OCI-LY3 (cell line): ENCODE results near the gene LRRC23.
A peak's percentile ranks its signal among the peaks of the same experiment; 100 is the strongest.

Source experiments
- H2AFZ ChIP-seq: fragments of 200-600, 300-600 bp; shearing (Covaris generic); 2 replicates; pipeline ENCODE4 v1.6.0; 2014; ENCODE audit warnings: antibody characterized with exemption, low read depth, low read length
- H3K27ac ChIP-seq: fragments of 200-600, 300-600 bp; sonication (generic); 2 replicates; pipeline ENCODE4 v1.5.1; 2014; ENCODE audit warnings: mild to moderate bottlenecking, low read length, moderate library complexity, mixed read lengths
- H3K27me3 ChIP-seq: fragments of 200-600, 300-600 bp; sonication (generic); 2 replicates; pipeline ENCODE4 v1.6.1; 2014; ENCODE audit warnings: low read depth, low read length, mixed read lengths
- H3K36me3 ChIP-seq: fragments of 200-600, 300-600 bp; sonication (generic); replicated peaks from 2 replicates; pipeline ENCODE3; 2014; ENCODE audit warnings: low read depth, low read length, mixed read lengths
- H3K4me1 ChIP-seq: fragments of 300-600, 200-600 bp; sonication (generic); 2 replicates; pipeline ENCODE4 v1.6.1; 2014; ENCODE audit warnings: low read length, mixed read lengths
- H3K4me2 ChIP-seq: fragments of 200-600, 300-600 bp; sonication (generic); 2 replicates; pipeline ENCODE4 v1.6.1; 2014; ENCODE audit warnings: low read length, mixed read lengths
- H3K4me3 ChIP-seq: fragments of 300-600, 200-600 bp; sonication (generic); 2 replicates; pipeline ENCODE4 v1.5.1; 2014; ENCODE audit warnings: antibody characterized with exemption, mild to moderate bottlenecking, low read length, moderate library complexity
- H3K79me2 ChIP-seq: fragments of 300-600, 200-600 bp; shearing (Covaris generic); 2 replicates; pipeline ENCODE4 v1.6.1; 2014; ENCODE audit warnings: mild to moderate bottlenecking, low read length, mixed read lengths
- H3K9ac ChIP-seq: fragments of 300-600, 200-600 bp; shearing (Covaris generic); 2 replicates; pipeline ENCODE4 v1.6.0; 2014; ENCODE audit warnings: mild to moderate bottlenecking, low read length, moderate library complexity
- H3K9me3 ChIP-seq: fragments of 200-600, 300-600 bp; shearing (Covaris generic); 2 replicates; pipeline ENCODE4 v1.6.1; 2014; ENCODE audit warnings: low read length, mixed read lengths; ENCODE audit not compliant: insufficient read depth
- H4K20me1 ChIP-seq: fragments of 200-600, 300-600 bp; sonication (generic); 2 replicates; pipeline ENCODE4 v1.6.1; 2016; ENCODE audit warnings: low read length, mixed read lengths; ENCODE audit not compliant: insufficient read depth
- CTCF ChIP-seq: fragments of 200-600, 300-600 bp; sonication (generic); IDR thresholded peaks from 2 replicates; pipeline ENCODE4 v1.5.1; 2014; ENCODE audit warnings: antibody characterized with exemption, low read length, low read depth
- EZH2phosphoT487 ChIP-seq: fragments of 200-600 bp; shearing (Covaris generic); IDR thresholded peaks from 2 replicates; pipeline ENCODE4 v1.6.1; 2018; ENCODE audit warnings: antibody characterized with exemption, mixed run types, low read depth

Gene LRRC23

DNA sequence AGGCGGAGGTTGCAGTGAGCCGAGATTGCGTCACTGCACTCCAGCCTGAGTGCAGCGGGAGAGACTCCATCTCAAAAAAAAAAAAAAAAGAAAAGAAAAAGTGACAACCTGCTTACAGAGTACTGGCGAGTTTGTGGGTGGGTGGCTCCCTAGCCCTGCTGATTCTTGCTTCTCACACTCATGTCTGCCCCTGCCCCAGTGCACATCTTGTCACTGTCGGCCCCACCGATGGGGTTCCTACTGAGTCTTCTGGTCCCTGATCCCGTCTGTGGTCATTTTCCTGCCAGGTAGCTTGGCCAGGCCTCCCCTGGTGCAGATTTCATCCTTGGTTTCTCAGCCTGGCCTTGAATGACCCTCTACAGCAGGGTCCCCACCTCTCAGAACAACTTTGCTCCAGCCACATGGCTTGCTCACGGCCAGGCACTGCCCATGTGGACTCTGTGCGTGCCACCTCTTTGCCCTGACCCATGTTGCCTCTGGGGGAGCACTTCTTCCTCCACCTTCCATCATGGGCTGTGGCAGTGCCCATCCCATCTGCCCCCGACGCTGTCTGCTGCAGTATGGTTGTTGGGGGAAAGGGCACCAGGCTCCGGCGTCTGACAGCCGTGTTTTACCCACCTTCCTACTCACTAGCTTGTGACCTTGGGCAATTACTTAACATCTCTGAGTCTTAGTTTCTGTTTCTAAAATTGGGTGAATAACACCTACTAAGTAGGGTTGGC lies 44.4 kb downstream of the LRRC23 start:
- Histone ChIP-seq H3K9me3 (no peaks in the 10 kb centered on the region), H3K4me3 (no peak overlapping the region), H3K9ac (no peak overlapping the region), H3K79me2 (peaks cover 14% of the 10 kb centered on the region), H3K4me1 (peaks cover 63% of the 10 kb centered on the region), H2AFZ (no peak overlapping the region), H3K27ac (no peak overlapping the region), H3K27me3 (no peaks in the 10 kb centered on the region), H3K36me3 (no peaks in the 10 kb centered on the region), H4K20me1 (peaks cover under 1% of the 10 kb centered on the region; the same call in 1 of the 2 replicates), H3K4me2 (0 out of 2 replicates have a peak overlapping the region, but pooled peaks have one; percentile 19)
- TF ChIP-seq CTCF, result no peak; the same call in 1 of the 2 replicates
- no peak for TF ChIP-seq EZH2phosphoT487

DNA sequence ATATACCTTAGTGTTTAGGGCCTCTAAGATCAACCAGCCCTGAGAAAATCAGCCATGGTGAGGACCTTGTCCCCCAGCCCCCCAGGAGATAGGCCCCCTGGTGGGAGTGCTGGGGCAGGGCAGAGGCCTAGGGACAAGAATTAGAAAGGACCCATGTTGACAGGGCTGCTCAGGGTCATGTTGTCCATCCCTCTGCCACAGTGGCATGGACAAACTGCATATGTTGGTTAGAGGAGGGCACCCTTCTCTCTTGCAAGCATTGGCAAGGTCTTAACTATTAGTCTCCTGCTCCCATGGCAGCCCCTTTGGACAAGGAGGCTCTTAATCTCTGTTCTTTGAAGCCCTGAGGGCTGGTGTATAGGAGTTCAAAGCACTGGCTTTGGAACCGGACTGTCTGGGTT lies 45.8 kb downstream of the LRRC23 start:
- peak overlapping the region; percentile 94 for H3K4me2 ChIP-seq
- no peaks in the 10 kb centered on the region for H3K27me3 ChIP-seq
- peaks cover 60% of the 10 kb centered on the region for H3K4me1 ChIP-seq
- peaks cover 4% of the 10 kb centered on the region; the same call in 1 of the 2 replicates for H4K20me1 ChIP-seq
- H3K27ac ChIP-seq, result peak overlapping the region; percentile 59
- peak overlapping the region; percentile 87 for H3K9ac ChIP-seq
- H3K9me3 ChIP-seq, result no peaks in the 10 kb centered on the region
- H3K36me3 ChIP-seq, result peaks cover 3% of the 10 kb centered on the region
- H2AFZ ChIP-seq, result peak overlapping the region; percentile 48; the same call in 1 of the 2 replicates
- TF ChIP-seq CTCF, result peak; percentile 44
- no peak for TF ChIP-seq EZH2phosphoT487
- H3K4me3 ChIP-seq, result peak overlapping the region; percentile 84
- peaks cover 14% of the 10 kb centered on the region for H3K79me2 ChIP-seq

GRCh38 chr12:6950811-6951540 lies 46.4 kb downstream of the LRRC23 start, which contains the start of gene PTPN6:
Gene PTPN6, plus strand, starts transcription at chr12:6951356. Its CDS starts 157 bp downstream, at chr12:6951513.
- Histone ChIP-seq H3K4me1 (peaks cover 54% of the 10 kb centered on the region), H4K20me1 (peaks cover 4% of the 10 kb centered on the region; the same call in 1 of the 2 replicates), H3K27me3 (no peaks in the 10 kb centered on the region), H2AFZ (peak within 1 kb of the TSS; percentile 48; the same call in 1 of the 2 replicates), H3K4me3 (peak within 1 kb of the TSS; percentile 84), H3K9ac (peak within 1 kb of the TSS; percentile 87), H3K36me3 (peaks cover 6% of the 10 kb centered on the region), H3K9me3 (no peaks in the 10 kb centered on the region), H3K4me2 (peak within 1 kb of the TSS; percentile 94), H3K27ac (peak within 1 kb of the TSS; percentile 59), H3K79me2 (peaks cover 14% of the 10 kb centered on the region)
- TF ChIP-seq CTCF (no peak), EZH2phosphoT487 (no peak)
